Hepatocyte (in vitro differentiated cells): Measurements from ENCODE around the gene KCNK4.

Source experiments
- EZH2 ChIP-seq: fragments of 200-600 bp; sonication (generic); IDR thresholded peaks from 2 replicates; pipeline ENCODE4 v1.6.1; 2016; ENCODE audit warnings: antibody characterized with exemption, mild to moderate bottlenecking, borderline replicate concordance
- TF ChIP-seq, protein P1 (sequence below): fragments of 200-600 bp; sonication (generic); IDR thresholded peaks from 2 replicates; pipeline ENCODE4 v1.5.1; 2016; ENCODE audit warnings: antibody characterized with exemption, mild to moderate bottlenecking; ENCODE audit not compliant: poor library complexity

DNA sequence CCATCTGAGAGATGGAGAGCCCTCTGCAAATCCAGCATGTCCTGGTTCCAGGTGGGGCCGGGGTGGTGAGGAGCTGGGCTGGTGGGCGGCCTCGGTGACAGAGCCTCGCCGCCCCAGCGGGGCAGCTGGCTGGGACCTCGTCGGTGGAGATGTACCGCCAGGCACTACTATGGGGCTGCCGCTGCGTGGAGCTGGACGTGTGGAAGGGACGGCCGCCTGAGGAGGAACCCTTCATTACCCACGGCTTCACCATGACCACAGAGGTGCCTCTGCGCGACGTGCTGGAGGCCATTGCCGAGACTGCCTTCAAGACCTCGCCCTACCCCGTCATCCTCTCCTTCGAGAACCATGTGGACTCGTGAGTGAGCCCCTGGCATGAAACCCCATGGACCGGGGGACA is 32.7 kb upstream of the KCNK4 start:
- TF ChIP-seq EZH2, result no peak
- TF ChIP-seq, protein P1, sequence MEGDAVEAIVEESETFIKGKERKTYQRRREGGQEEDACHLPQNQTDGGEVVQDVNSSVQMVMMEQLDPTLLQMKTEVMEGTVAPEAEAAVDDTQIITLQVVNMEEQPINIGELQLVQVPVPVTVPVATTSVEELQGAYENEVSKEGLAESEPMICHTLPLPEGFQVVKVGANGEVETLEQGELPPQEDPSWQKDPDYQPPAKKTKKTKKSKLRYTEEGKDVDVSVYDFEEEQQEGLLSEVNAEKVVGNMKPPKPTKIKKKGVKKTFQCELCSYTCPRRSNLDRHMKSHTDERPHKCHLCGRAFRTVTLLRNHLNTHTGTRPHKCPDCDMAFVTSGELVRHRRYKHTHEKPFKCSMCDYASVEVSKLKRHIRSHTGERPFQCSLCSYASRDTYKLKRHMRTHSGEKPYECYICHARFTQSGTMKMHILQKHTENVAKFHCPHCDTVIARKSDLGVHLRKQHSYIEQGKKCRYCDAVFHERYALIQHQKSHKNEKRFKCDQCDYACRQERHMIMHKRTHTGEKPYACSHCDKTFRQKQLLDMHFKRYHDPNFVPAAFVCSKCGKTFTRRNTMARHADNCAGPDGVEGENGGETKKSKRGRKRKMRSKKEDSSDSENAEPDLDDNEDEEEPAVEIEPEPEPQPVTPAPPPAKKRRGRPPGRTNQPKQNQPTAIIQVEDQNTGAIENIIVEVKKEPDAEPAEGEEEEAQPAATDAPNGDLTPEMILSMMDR, result no peak
